HG03575 (cell line): Measurements from ENCODE around the gene ELFN2.

Source experiments
- ATAC-seq: cut with Tn5 transposase; IDR thresholded peaks from one replicate; pipeline ENCODE4 v1.9.1; 2021; ENCODE audit not compliant: unreplicated experiment, insufficient number of reproducible peaks, low FRiP score; ENCODE audit errors: extremely low read depth

ELFN2 gene

GRCh38 chr22:37430941-37431340, 3.7 kb upstream of the ELFN2 start:
- ATAC-seq, result no peak

- no peak for ATAC-seq
Observed at GRCh38 chr22:37428649-37429586, 1.6 kb upstream of the ELFN2 start.

- no peak for ATAC-seq
Observed at GRCh38 chr22:37427711-37428635, 694 bp upstream of the ELFN2 start.

GRCh38 chr22:37426706-37427134, 559 bp downstream of the ELFN2 start:
- ATAC-seq, result no peak

GRCh38 chr22:37425800-37426705, 1.2 kb downstream of the ELFN2 start:
- ATAC-seq, result no peak

- ATAC-seq, result no peak
Observed at GRCh38 chr22:37425369-37425768, 1.9 kb downstream of the ELFN2 start.

- ATAC-seq, result no peak
Observed at GRCh38 chr22:37423283-37423682, 4.0 kb downstream of the ELFN2 start.

GRCh38 chr22:37421468-37421877, 5.8 kb downstream of the ELFN2 start:
- ATAC-seq, result no peak

GRCh38 chr22:37420686-37421467, 6.4 kb downstream of the ELFN2 start:
- ATAC-seq, result no peak

GRCh38 chr22:37419969-37420685, 7.2 kb downstream of the ELFN2 start:
- no peak for ATAC-seq

GRCh38 chr22:37419370-37419968, 7.8 kb downstream of the ELFN2 start:
- ATAC-seq, result no peak

- ATAC-seq, result no peak
Observed at GRCh38 chr22:37418627-37419369, 8.5 kb downstream of the ELFN2 start.

- no peak for ATAC-seq
Observed at GRCh38 chr22:37417677-37418348, 9.5 kb downstream of the ELFN2 start.

GRCh38 chr22:37417264-37417663, 10.0 kb downstream of the ELFN2 start:
- no peak for ATAC-seq

- ATAC-seq, result no peak
Observed at GRCh38 chr22:37416827-37417226, 10.5 kb downstream of the ELFN2 start.

GRCh38 chr22:37416389-37416788, 10.9 kb downstream of the ELFN2 start:
- no peak for ATAC-seq
